CD4-positive, alpha-beta T cell treated with Interleukin-1 beta for 1 hour (primary cell): Measurements from ENCODE around the gene LGALS14.
"Not testable (repeated sequence)": the region's sequence is repeated elsewhere in the genome, so short reads cannot be mapped to it uniquely, and the experiment has no call there.

Source experiments
- DNase-seq, 2 donors: peaks; one replicate each; pipeline ENCODE4 v3.0.0-alpha.2; 2020 to 2022

Gene LGALS14, protein sequence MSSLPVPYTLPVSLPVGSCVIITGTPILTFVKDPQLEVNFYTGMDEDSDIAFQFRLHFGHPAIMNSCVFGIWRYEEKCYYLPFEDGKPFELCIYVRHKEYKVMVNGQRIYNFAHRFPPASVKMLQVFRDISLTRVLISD

DNA sequence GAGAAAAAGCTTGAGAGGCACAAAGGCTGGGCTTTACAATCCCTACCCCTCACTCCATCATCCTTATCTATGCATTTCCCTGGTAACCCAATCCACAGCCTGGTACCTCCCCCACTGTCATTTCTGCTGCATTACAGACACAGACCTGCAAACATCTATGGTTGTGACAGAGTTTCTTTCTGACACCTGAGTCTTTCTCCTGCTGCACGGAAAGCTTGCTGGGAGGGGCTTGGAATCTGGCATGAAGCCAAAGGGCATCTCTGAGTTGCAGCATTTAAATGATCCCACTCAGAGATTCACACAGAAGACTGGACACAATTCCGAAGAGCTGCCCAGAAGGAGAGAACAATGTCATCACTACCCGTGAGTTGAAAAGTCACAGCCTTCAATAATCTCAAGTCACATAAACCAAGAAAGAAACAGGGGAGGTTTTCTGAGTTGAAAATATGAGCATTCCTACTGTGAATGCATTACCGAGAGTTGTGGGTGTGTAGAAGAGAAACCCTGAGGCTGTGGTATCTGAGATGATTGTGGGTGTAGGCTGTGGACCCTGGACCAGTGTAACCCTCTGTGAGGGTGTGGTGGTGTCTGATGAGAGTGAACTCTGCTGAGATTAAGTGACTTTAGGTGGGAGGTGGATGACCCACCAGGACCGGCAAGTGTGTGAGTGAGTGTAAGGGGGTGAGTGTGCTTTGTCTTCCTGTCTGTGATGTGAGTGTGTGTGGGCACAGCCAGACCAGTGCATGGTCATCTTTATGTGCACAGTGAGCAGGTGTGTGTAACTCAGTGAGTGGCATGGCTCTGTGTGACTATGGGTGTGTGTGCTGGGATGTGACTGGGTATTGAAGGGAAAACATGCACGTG is at the start of gene LGALS14:
TSS of gene LGALS14 (plus strand) at position 301 of the 864 bp plus-strand sequence. CDS start at position 349, 48 bp downstream.
- DNase-seq, result no peak

DNA sequence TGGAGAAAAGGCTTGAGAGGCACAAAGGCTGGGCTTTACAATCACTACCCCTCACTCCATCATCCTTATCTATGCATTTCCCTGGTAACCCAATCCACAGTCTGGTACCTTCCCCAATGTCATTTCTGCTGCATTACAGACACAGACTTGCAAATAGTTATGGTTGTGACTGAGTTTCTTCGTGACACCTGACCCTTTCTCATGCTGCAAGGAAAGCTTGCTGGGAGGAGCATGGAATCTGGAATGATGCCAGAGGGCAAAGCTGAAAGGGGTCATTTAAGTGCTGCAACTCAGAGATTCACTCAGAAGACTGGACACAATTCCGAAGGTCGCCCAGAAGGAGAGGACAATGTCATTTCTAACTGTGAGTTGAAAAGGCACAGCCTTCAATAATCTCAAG is 48.7 kb upstream of the LGALS14 start, which contains the start of gene LGALS16:
TSS of gene LGALS16 (plus strand) at position 301 of the 400 bp plus-strand sequence. CDS start at position 350, 49 bp downstream.
- no peak for DNase-seq

- DNase-seq, result no peak
These were observed 44.5 kb upstream of the LGALS14 start for GRCh38 chr19:39659791-39660190.

DNA sequence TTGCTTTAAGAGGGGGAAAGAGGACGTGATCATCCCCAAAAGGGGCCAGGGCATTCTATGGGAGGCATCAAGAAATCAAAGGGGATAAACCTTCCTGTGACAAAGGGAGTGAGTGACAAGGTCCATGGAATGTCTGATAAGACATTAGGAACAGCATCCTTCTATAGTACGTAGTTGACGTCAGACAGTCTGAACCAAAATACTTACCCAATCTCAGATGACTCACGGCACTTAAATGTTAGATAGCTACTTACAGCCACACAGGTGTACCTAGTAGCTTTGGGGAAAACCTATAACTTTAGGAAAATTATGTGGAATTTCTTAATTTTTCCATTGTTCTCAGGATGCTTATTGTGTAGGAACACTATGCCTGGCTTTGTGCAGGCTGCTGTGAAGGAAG is 43.6 kb upstream of the LGALS14 start:
- DNase-seq, result no peak

DNA sequence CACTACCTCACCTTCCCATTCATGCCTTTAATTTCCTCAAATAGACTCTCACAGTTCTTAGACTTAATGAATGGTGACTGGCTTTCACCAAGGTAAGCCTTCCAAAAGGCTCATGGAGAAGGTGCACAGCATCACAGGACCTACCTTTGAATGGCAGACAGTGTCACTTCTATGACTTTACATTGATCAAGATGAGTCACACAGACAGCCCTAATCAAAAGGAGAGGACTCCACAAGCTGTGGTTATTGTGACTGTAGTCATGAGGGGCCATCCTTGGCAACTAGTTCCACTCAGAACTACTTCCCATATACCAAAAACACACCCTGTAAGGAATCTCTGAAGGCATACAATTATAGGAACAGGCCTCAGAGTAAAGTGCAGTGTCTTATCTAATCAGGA is 42.7 kb upstream of the LGALS14 start:
- no peak for DNase-seq

- DNase-seq, result not testable (repeated sequence)
These were observed 34.4 kb upstream of the LGALS14 start for GRCh38 chr19:39669860-39670259.

DNA sequence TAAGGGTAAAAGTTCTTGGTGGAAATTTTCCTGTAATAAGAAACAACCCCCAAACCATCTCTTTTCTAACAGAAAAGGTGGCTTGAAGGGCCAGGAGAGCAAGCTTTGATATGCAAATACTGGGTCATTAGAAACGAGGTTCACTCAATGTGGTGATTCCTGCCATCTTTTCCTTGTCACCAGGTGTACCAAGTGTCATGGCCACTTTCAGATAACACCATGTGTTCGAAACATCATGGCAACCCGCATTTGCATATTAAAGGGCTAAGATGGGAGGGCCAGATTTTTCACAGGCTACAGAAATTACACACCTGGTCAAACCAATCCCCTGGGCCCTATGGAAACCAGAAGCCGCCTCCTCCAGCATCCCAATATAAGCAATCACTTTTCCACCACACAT is 33.3 kb upstream of the LGALS14 start:
- no peak for DNase-seq

DNA sequence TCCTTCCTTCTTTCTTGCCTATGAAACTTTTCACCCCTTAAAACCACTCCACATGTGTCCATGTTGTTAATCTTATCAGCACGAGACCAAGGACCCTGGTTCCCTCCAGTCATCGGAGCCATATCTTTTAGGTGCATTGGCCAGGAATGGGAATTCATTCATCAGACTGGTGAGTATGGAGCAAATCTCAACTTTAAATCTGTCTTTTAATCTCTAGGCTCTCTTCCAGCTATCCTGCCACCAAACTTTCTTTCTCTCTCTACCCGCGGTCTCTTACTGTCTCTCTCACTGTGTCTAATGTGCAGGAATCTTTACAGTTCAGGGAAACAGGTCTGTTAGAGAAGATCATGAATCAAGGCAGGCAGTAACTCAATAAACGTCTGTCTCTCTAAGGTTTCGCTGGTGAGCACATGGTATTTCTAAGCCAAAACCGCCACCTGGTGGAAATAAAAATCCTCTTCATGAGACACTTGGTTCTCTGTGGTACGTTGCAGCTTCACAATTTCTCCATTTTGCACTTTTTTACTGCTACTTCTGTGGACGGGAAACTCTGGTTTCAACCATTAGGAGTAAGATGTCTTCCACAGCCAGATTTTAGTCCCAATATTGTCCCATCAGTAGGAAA is 32.4 kb upstream of the LGALS14 start:
- peak; percentile 35 to 71 for DNase-seq

GRCh38 chr19:39672473-39672872 is 31.8 kb upstream of the LGALS14 start:
- DNase-seq, result no peak

GRCh38 chr19:39673862-39674261 is 30.4 kb upstream of the LGALS14 start:
- not testable (repeated sequence) for DNase-seq

DNA sequence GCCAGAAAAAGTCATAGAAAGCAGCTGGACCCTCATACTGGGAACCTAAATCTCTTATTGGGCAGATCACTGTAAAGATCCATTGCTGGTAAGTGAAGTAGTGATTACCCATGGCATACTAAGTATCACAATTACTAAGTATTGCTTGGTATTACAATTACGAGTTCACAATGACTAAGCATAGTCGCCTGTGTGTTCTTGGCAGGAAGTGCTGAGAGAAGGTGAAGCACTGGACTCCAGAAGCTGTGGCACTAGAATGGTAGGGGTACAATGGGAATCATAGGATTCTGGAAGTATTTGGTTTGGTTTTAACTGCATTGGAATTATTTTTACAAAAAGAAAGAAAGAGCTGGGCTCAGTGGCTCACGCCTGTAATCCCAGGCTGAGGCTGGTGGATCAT is 28.3 kb upstream of the LGALS14 start:
- no peak for DNase-seq

- no peak for DNase-seq
These were observed 26.1 kb upstream of the LGALS14 start for GRCh38 chr19:39677961-39678889.

DNA sequence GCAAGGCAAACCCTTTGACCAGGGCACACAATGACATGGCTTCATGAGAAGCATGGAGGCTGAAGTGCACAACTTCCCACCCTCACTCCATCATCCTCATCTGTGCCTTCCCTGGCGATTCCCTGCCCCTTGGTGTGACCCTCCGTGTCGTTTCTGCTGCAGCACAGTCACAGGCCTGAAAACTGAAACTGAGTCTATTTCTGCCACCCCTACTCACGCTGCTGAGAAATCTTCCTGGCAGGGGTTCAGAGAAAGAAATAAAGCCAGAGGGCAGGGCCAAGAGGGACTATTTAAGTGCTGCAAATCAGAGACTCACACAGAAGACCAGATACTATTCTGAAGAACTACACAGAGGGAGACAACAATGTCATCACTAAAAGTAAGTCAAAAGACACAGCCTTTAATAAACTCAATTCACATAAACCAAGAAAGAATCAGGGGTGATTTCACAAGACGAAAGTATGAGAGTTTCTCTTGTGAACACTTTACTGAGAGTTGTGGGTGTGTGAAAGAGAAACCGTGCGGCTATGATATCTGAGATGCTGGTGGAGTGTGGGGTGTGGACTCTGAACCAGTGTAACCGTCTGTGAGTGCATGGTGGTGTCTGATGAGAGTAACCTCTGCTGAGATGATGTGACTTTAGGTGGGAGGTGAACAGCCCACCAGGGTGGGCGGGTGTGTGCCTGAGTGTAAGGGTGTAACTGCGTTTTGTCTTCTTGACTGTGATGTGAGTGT is 25.1 kb upstream of the LGALS14 start:
- DNase-seq, result peak in 1 of 2 donors; percentile 12

DNA sequence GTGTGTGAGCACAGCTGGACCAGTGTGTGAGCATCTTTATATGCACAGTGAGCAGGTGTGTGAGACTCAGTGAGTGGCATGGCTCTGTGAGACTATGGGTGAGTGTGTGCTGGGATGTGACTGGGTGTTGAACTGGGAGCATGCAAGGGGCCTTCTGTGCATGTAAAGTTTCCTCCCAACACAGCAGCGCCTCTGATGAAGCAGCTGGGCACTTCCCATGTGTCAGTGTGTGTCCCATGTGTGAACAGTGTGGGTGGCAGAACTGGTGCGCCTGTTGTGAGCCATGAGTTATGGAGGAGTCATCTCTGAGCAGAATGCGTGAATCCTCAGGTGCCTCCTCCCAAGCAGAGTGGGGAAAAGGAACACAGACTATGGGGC is 24.5 kb upstream of the LGALS14 start:
- DNase-seq, result no peak

- DNase-seq, result no peak
These were observed 23.7 kb upstream of the LGALS14 start for GRCh38 chr19:39680593-39680992.

- DNase-seq, result no peak
These were observed 22.9 kb upstream of the LGALS14 start for GRCh38 chr19:39681416-39681815.

DNA sequence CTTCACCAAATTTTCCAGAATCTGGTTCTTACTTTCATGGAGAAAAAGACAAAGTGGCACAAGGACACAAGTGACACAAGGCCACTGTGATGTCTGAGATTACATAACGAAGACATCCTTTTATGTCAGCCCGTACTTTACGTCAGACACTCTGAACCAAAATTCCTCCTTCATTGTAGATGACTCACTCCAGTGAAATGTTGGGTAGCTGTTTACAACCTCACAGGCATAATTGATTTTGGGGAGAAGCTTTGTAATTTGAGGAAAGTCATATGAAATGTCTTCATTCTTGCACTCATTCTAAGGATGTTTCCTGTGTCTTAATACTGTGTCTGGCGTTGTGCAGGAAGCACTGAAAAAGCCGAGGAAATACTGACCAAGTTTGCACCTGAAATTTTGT is 20.0 kb upstream of the LGALS14 start:
- DNase-seq, result no peak

DNA sequence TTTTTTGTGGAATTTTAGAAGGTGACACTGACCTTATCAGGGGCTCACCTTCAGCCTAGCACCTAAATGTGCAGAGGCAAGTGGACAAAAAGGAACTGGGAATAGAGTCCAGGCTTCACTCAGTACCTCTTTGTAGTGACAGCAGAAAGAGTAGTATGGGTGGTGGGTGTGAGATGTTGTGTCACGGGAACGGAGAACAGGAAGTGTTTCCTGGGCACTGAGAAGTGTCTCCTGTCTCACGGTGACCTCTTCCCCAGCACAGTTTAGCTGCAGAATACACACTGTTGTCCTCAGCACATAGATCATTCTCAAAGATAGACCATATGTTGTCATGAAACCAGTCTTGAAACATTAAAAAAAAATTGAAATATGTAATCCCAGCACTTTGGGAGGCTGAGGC is 17.5 kb upstream of the LGALS14 start:
- no peak for DNase-seq

- not testable (repeated sequence) for DNase-seq
These were observed 15.6 kb upstream of the LGALS14 start for GRCh38 chr19:39688637-39689036.

- DNase-seq, result no peak
These were observed 12.1 kb upstream of the LGALS14 start for GRCh38 chr19:39692166-39692565.

DNA sequence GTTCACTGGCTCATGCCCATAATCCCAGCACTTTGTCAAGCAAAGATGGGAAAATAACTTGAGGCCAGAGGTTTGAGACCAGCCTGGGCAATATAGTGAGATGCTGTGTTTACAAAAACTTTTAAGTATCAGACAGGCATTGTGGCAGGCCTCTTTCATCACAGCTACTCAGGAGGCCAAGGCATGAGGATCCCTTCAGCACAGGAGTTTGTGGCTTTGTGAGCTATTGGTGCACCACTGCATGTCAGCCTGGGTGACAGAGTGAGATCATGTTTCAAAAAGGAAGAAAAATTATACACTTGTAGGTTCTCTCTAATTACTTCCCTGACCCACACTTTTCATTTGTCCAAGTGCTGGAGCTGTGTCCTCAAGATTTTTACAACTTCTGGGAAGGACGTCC is 11.5 kb upstream of the LGALS14 start:
- DNase-seq, result no peak

DNA sequence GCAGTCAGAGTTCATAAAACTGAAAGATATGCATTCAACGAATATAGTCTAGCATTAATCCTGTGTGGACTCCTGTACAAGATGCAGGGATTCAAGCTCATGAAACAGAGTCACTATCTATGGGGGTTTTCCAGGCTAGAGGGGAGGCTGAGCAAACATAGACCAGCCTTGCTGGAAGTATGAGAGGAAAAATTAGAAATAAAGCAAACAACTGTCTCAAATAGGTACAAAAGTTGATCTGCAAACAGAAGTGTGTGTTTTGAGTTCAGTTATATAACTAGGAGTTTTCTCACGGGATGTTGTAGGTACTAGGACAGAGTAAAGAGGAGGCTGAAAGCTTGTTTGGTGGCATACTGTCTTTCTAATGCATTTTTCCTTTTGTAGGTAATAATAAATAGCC is 8.5 kb upstream of the LGALS14 start:
- DNase-seq, result no peak
